MCF 10A (cell line): ENCODE data around the gene ABCB4. TPM values are rescaled to one million over a fixed set of nuclear protein-coding genes. Genes with fewer than 3 reads are reported as not detected.

Source experiments
- BruUV-seq: library from RNA; stranded (reverse); fragments of 400-500 nt; replicated peaks from 2 replicates; lab custom pipeline; 2021; lab: Mats Ljungman, UMichigan
- CTCF ChIA-PET: fragments of 300-600 bp; sonication (Branson Sonifier 250); formaldehyde crosslinking; extraction: SDS; loops from one replicate; lab custom pipeline; 2021; ENCODE audit warnings: antibody characterized with exemption, inconsistent platforms; lab: Yijun Ruan, JAX
- POLR2A ChIA-PET: fragments of 300-600, 350-650 bp; sonication (Branson Sonifier 250); formaldehyde crosslinking; extraction: SDS; loops from one replicate; lab custom pipeline; 2020; ENCODE audit warnings: antibody characterized with exemption, inconsistent platforms; lab: Yijun Ruan, JAX
- DNase-seq: peaks from one replicate; pipeline ENCODE4 v3.0.0-alpha.2; 2018; ENCODE audit not compliant: unreplicated experiment
- H3K27ac Mint-ChIP-seq: one replicate; pipeline ENCODE4 v1.8.0; 2022; ENCODE audit warnings: mild to moderate bottlenecking, low read depth, mixed read lengths; ENCODE audit not compliant: unreplicated experiment
- H3K27me3 Mint-ChIP-seq: one replicate; pipeline ENCODE4 v1.8.0; 2022; ENCODE audit warnings: mixed read lengths; ENCODE audit not compliant: insufficient read depth, unreplicated experiment
- H3K36me3 Mint-ChIP-seq: one replicate; pipeline ENCODE4 v1.8.0; 2022; ENCODE audit warnings: mild to moderate bottlenecking, moderate library complexity, mixed read lengths; ENCODE audit not compliant: insufficient read depth, unreplicated experiment
- H3K4me1 Mint-ChIP-seq: one replicate; pipeline ENCODE4 v1.8.0; 2022; ENCODE audit warnings: mixed read lengths; ENCODE audit not compliant: insufficient read depth, unreplicated experiment
- H3K4me3 Mint-ChIP-seq: one replicate; pipeline ENCODE4 v1.8.0; 2022; ENCODE audit warnings: mild to moderate bottlenecking, moderate library complexity, mixed read lengths; ENCODE audit not compliant: unreplicated experiment
- H3K9me3 Mint-ChIP-seq: one replicate; pipeline ENCODE4 v1.8.0; 2022; ENCODE audit warnings: mixed read lengths; ENCODE audit not compliant: unreplicated experiment
- CTCF ChIP-seq: fragments of 200-600 bp; IDR thresholded peaks from one replicate; pipeline ENCODE4 v1.8.0; 2022; ENCODE audit warnings: antibody characterized with exemption, mild to moderate bottlenecking; ENCODE audit not compliant: unreplicated experiment
- intact Hi-C: fragments of 100-400 bp; cut with micrococcal nuclease; formaldehyde crosslinking; loops from 2 replicates; pipeline ENCODE4 v1.14.1; 2022
- total RNA-seq: library from RNA; stranded (reverse); gene quantifications from 2 replicates; pipeline ENCODE4 v1.2.3, GENCODE V29; 2022

ABCB4 gene
- total RNA-seq, 1 experiment from 2014 or later = not detected

GRCh38 chr7:87395442-87396020, 79.9 kb downstream of the ABCB4 start:
- ChIA-PET CTCF (no interaction called here), POLR2A (no interaction called here)
- H3K27me3 Mint-ChIP-seq = no peaks in the 10 kb centered on the region
- no peaks in the 10 kb centered on the region for H3K9me3 Mint-ChIP-seq
- intact Hi-C loops = no loop called here
- no peak overlapping the region for H3K4me3 Mint-ChIP-seq
- no peak overlapping the region for H3K27ac Mint-ChIP-seq
- H3K36me3 Mint-ChIP-seq = peaks cover 20% of the 10 kb centered on the region
- BruUV-seq = no TSS peak
- no peaks in the 10 kb centered on the region for H3K4me1 Mint-ChIP-seq
- no peak for DNase-seq
- no peak for TF ChIP-seq CTCF

DNA sequence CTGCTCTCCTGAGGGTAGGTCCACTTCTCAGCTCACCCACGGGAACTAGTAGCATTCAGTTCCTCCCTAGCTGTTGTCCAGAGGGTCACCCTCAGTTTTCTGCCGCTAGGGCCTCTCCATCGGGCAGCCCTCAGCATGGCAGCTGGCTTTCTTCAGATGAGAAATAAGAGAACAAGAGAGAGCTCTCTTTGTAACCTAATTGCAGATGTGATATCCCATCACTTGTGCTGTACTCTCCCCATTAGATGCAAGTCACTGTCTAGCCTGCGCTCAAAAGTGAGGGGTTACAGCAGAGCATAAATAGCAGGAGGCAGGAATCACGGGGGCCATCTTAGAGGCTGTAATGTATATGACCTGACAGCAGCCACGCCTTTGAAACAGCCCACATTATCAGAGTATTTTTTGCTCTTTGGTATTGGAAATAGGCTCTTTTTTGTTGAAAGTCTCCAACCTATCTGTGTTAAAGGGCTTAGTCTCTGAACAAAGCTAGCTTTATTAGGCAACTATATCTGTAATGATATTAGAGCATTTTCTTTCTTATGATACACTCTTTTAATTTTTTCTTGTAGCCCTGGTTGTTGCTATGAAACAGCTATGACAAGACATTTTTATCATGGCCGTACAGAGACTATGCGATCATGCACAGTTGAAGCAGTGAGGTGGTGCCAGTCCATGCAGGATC, 84.3 kb downstream of the ABCB4 start:
- CTCF ChIA-PET = interaction anchor here (0.6 to 1.5 kb wide), 3 partner anchors 23 to 31 kb away, joined by 3 to 9 read pairs (median 5); no protein-coding TSS in a partner anchor
- H3K4me3 Mint-ChIP-seq = no peak overlapping the region
- no peaks in the 10 kb centered on the region for H3K4me1 Mint-ChIP-seq
- H3K36me3 Mint-ChIP-seq = peaks cover 23% of the 10 kb centered on the region
- intact Hi-C loops = no loop called here
- no peaks in the 10 kb centered on the region for H3K27me3 Mint-ChIP-seq
- no TSS peak for BruUV-seq
- no peaks in the 10 kb centered on the region for H3K9me3 Mint-ChIP-seq
- POLR2A ChIA-PET = no interaction called here
- H3K27ac Mint-ChIP-seq = no peak overlapping the region
- DNase-seq = no peak
- no peak for TF ChIP-seq CTCF

DNA sequence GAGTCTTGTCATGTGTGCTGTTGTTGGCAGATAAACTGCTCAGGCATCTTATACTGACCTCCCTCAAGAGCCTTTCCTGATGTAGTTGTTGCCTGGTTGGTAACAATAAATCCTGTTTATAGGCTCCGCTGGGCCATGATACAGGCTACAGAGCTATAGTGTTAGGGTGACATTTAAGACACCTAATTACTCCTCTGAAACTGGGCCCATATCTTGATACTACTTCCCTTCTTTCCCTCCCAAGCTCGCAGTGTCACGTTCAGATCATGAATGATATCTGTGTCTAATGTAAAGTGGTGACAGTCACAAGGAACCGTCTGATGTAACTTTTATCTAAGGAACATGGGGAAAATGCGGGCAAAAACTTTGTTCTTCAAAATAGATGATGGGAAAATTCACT, 94.6 kb downstream of the ABCB4 start:
- TF ChIP-seq CTCF = no peak
- intact Hi-C loops = no loop called here
- no peak overlapping the region for H3K27ac Mint-ChIP-seq
- no peaks in the 10 kb centered on the region for H3K27me3 Mint-ChIP-seq
- H3K9me3 Mint-ChIP-seq = no peaks in the 10 kb centered on the region
- CTCF ChIA-PET = interaction anchor here (0.5 kb wide), 1 partner anchor 1165 kb away, joined by 3 read pairs; no protein-coding TSS in a partner anchor
- POLR2A ChIA-PET = interaction anchor here (0.7 to 1.4 kb wide), 3 partner anchors 22 to 36 kb away, joined by 3 to 5 read pairs (median 4); partner anchors contain the start of gene CROT
- H3K4me1 Mint-ChIP-seq = no peaks in the 10 kb centered on the region
- no peak for DNase-seq
- no TSS peak for BruUV-seq
- H3K4me3 Mint-ChIP-seq = no peak overlapping the region
- peaks cover 36% of the 10 kb centered on the region for H3K36me3 Mint-ChIP-seq

GRCh38 chr7:87375662-87376435, 99.6 kb downstream of the ABCB4 start:
- H3K4me3 Mint-ChIP-seq = no peak overlapping the region
- no peaks in the 10 kb centered on the region for H3K27me3 Mint-ChIP-seq
- TF ChIP-seq CTCF = no peak
- no peaks in the 10 kb centered on the region for H3K9me3 Mint-ChIP-seq
- intact Hi-C loops = no loop called here
- no TSS peak for BruUV-seq
- no peaks in the 10 kb centered on the region for H3K4me1 Mint-ChIP-seq
- DNase-seq = no peak
- H3K36me3 Mint-ChIP-seq = peaks cover 6% of the 10 kb centered on the region
- CTCF ChIA-PET = interaction anchor here (0.6 to 2.0 kb wide), 3 partner anchors 41 to 62 kb away, joined by 3 to 5 read pairs (median 3); no protein-coding TSS in a partner anchor
- no peak overlapping the region for H3K27ac Mint-ChIP-seq
- POLR2A ChIA-PET = interaction anchor here (1.1 to 1.2 kb wide), 2 partner anchors 30 to 58 kb away, joined by 4 read pairs; partner anchors contain the start of gene CROT
